K562 (cell line): ENCODE measurements around the gene ADGRE1. TPM values are rescaled to one million over a fixed set of nuclear protein-coding genes. Genes with fewer than 3 reads are reported as not detected.
A peak's percentile ranks its signal among the peaks of the same experiment; 100 is the strongest.

Source experiments
- ATAC-seq: fragments of 200-7000 bp; cut with Tn5 transposase; 3 replicates; pipeline ENCODE4 v1.9.1; 2020; ENCODE audit warnings: moderate library complexity
- BruUV-seq: library from RNA; stranded (reverse); fragments of 400-500 nt; replicated peaks from 2 replicates; lab custom pipeline; 2021; lab: Mats Ljungman, UMichigan
- CTCF ChIA-PET: fragments of 300-600 bp; formaldehyde crosslinking; extraction: SDS; loops from one replicate; lab custom pipeline; 2021; ENCODE audit warnings: low intra/inter-chr PET ratio; lab: Yijun Ruan, JAX
- POLR2A ChIA-PET: fragments of 300-600, 350-650 bp; sonication (Branson Sonifier 250); formaldehyde crosslinking; extraction: SDS; loops from one replicate; lab custom pipeline; 2021; ENCODE audit warnings: antibody characterized with exemption, inconsistent platforms; lab: Yijun Ruan, JAX
- DNase-seq, 4 experiments: peaks; one replicate each; pipeline versions ENCODE4 v3.0.0 to v3.0.0-alpha.2; 2011 to 2018; ENCODE audit warnings: low spot score in 3 of 4, mixed read lengths in 3 of 4; ENCODE audit errors: extremely low read depth in 1 of 4
- FAIRE-seq: peaks from 2 replicates; lab custom pipeline; 2011; peaks lifted over from hg19 to GRCh38; lab: Jason Lieb, UNC
- H2AFZ ChIP-seq: 2 replicates; pipeline ENCODE4 v1.6.0; 2011; ENCODE audit warnings: low read depth, low read length, control low read depth, inconsistent platforms
- H3K27ac ChIP-seq: fragments of 200-600 bp; 3 replicates; pipeline ENCODE4 v1.8.0; 2011; ENCODE audit warnings: low read depth, mild to moderate bottlenecking, control low read depth, inconsistent platforms, low read length, moderate library complexity, mixed read lengths; ENCODE audit errors: extremely low read depth
- H3K27me3 ChIP-seq, 2 experiments: fragments of 300-600 bp in 1 of 2; 2 replicates in 1 of 2; 3 replicates in 1 of 2; pipeline versions ENCODE4 v1.6.0 to v1.8.0; 2011; ENCODE audit warnings: inconsistent platforms in 2 of 2, low read length in 2 of 2, mild to moderate bottlenecking in 1 of 2, mixed read lengths in 1 of 2, moderate library complexity in 1 of 2; ENCODE audit not compliant: control insufficient read depth in 2 of 2, insufficient read depth in 2 of 2
- H3K36me3 ChIP-seq: fragments of 300-600 bp; 3 replicates; pipeline ENCODE4 v1.8.0; 2011; ENCODE audit warnings: mild to moderate bottlenecking, low read length, inconsistent platforms; ENCODE audit not compliant: control insufficient read depth, insufficient read depth
- H3K4me1 ChIP-seq, 2 experiments: fragments of 200-600 bp in 1 of 2; replicated peaks in 1 of 2; 2 replicates in 1 of 2; 3 replicates in 1 of 2; pipeline versions ENCODE4 v1.5.1 to v1.8.0; 2011; ENCODE audit warnings: inconsistent platforms in 2 of 2, low read length in 2 of 2, mild to moderate bottlenecking in 1 of 2, mixed read lengths in 1 of 2, moderate library complexity in 1 of 2; ENCODE audit not compliant: control insufficient read depth in 2 of 2, insufficient read depth in 2 of 2
- H3K4me2 ChIP-seq: 2 replicates; pipeline ENCODE4 v1.6.1; 2011; ENCODE audit warnings: low read length, control low read depth, inconsistent platforms, mixed read lengths; ENCODE audit not compliant: insufficient read depth
- H3K4me3 ChIP-seq: fragments of 200-600 bp; sonication (generic), shearing (Covaris generic); 2 replicates; pipeline ENCODE4 v1.5.1; 2016; ENCODE audit warnings: control low read depth, inconsistent platforms
- H3K79me2 ChIP-seq: fragments of 200-600 bp; 3 replicates; pipeline ENCODE4 v1.8.0; 2011; ENCODE audit warnings: low read length, inconsistent platforms; ENCODE audit not compliant: control insufficient read depth, insufficient read depth
- H3K9ac ChIP-seq, 2 experiments: 2 replicates each; pipeline versions ENCODE4 v1.6.0 to v1.6.1; 2011; ENCODE audit warnings: low read depth in 2 of 2, low read length in 2 of 2, control low read depth in 1 of 2, inconsistent platforms in 1 of 2, mild to moderate bottlenecking in 1 of 2, mixed read lengths in 1 of 2; ENCODE audit not compliant: insufficient read depth in 1 of 2
- H3K9me1 ChIP-seq: one replicate; pipeline ENCODE4 v1.6.0; 2011; ENCODE audit warnings: inconsistent platforms, mild to moderate bottlenecking, low read length, moderate library complexity; ENCODE audit not compliant: control insufficient read depth, insufficient read depth
- H3K9me3 ChIP-seq: replicated peaks from 2 replicates; pipeline ENCODE4 v1.5.1; 2011; ENCODE audit warnings: low read depth, low read length, inconsistent platforms; ENCODE audit not compliant: control insufficient read depth, insufficient read depth
- H4K20me1 ChIP-seq: replicated peaks from 2 replicates; pipeline ENCODE4 v1.6.1; 2011; ENCODE audit warnings: low read length, inconsistent platforms, mixed read lengths; ENCODE audit not compliant: control insufficient read depth, insufficient read depth
- ARID1B ChIP-seq: fragments of 450-650 bp; IDR thresholded peaks from 2 replicates; pipeline ENCODE4 v1.6.1; 2016; ENCODE audit warnings: antibody characterized with exemption, mild to moderate bottlenecking, inconsistent platforms
- CEBPG ChIP-seq, 3 experiments: fragments of 200-800 bp in 1 of 3; sonication (Bioruptor generic) in 1 of 3; sonication (generic) in 1 of 3; formaldehyde crosslinking in 1 of 3; IDR thresholded peaks in 2 of 3; conservative IDR thresholded peaks in 1 of 3; 2 replicates each; pipeline versions ENCODE4 v1.6.1 to v1.8.0; 2016 to 2022; ENCODE audit warnings: missing compliant biosample characterization in 2 of 3, missing genetic modification characterization in 2 of 3, mild to moderate bottlenecking in 1 of 3, missing genetic modification reagents in 1 of 3
- CREB1 ChIP-seq, 2 experiments: sonication (generic) in 1 of 2; formaldehyde crosslinking in 1 of 2; IDR thresholded peaks; 2 replicates each; pipeline versions ENCODE4 v1.6.1 to v1.8.0; 2012 to 2022; ENCODE audit warnings: inconsistent platforms in 1 of 2, mild to moderate bottlenecking in 1 of 2, missing genetic modification reagents in 1 of 2, moderate library complexity in 1 of 2
- HDAC2 ChIP-seq: fragments of 450-650 bp; IDR thresholded peaks from 2 replicates; pipeline ENCODE4 v1.6.1; 2016; ENCODE audit warnings: mild to moderate bottlenecking
- MTA3 ChIP-seq: fragments of 450-650 bp; formaldehyde crosslinking; IDR thresholded peaks from 2 replicates; pipeline ENCODE4 v1.6.1; 2017; ENCODE audit warnings: mild to moderate bottlenecking, borderline replicate concordance
- NFIC ChIP-seq: fragments of 450-650 bp; IDR thresholded peaks from 2 replicates; pipeline ENCODE4 v1.6.1; 2017; ENCODE audit warnings: mild to moderate bottlenecking, inconsistent platforms
- RUNX1 ChIP-seq: sonication (generic); IDR thresholded peaks from 2 replicates; pipeline ENCODE4 v1.6.1; 2016; ENCODE audit warnings: antibody characterized with exemption, low read depth
- SREBF1 ChIP-seq: fragments of 150-350 bp; IDR thresholded peaks from 2 replicates; pipeline ENCODE4 v1.6.1; 2014; ENCODE audit warnings: antibody characterized with exemption, low read depth, low read length, borderline replicate concordance
- ZNF764 ChIP-seq: fragments of 250-450 bp; sonication (Bioruptor Pico); IDR thresholded peaks from 2 replicates; pipeline ENCODE4 v1.4.0; 2020; ENCODE audit warnings: low read depth, mild to moderate bottlenecking, moderate library complexity
- WGBS: fragments of 100-300 bp; shearing (Covaris generic); methylation state at CpG from one replicate; pipeline ENCODE4 v1.1.6; 2016; ENCODE audit warnings: low coverage, mixed read lengths; ENCODE audit not compliant: insufficient coverage; ENCODE audit errors: missing lambda C conversion rate; 5-methylcytosine and 5-hydroxymethylcytosine counted together
- in situ Hi-C: fragments of 300-500 bp; cut with MboI; formaldehyde crosslinking; loops from 4 replicates; pipeline ENCODE4 v1.15.0; 2018; ENCODE audit warnings: inconsistent platforms, mixed read lengths
- intact Hi-C: fragments of 100-400 bp; cut with micrococcal nuclease; formaldehyde crosslinking; loops from 2 replicates; pipeline ENCODE4 v1.14.2; 2022
- polyA plus RNA-seq, 8 experiments: library from polyadenylated mRNA; depleted of rRNA in 4 of 8; stranded (reverse) in 5 of 8; unstranded in 3 of 8; fragments of >200 nt; fragmentation: Nextera tagmentation in 2 of 8; fragmentation: Illumina TruSeq in 1 of 8; extraction: Ambion mirVana in 2 of 8; extraction: Trizol in 1 of 8; gene quantifications; 2 replicates each; pipeline versions ENCODE4 v1.2.1 to v1.2.3, GENCODE V29; 2011 to 2014; ENCODE audit warnings: inconsistent platforms in 1 of 8, missing spikeins in 1 of 8
- total RNA-seq, 7 experiments: library from RNA; depleted of rRNA in 6 of 7; stranded (reverse); fragments of >200 nt in 6 of 7; fragmentation: Illumina TruSeq in 2 of 7; extraction: Trizol in 2 of 7; gene quantifications; 2 replicates each; pipeline versions ENCODE4 v1.2.1 to v1.2.3, GENCODE V29; 2011 to 2021; ENCODE audit warnings: low replicate concordance in 1 of 7

ADGRE1 gene
- total and polyA plus RNA-seq, 9 of the 15 experiments (the other 6 are each of a cell fraction or from before 2014, with no cell fraction given) = 0.09 to 0.49 (median 0.25) TPM; not detected in 1

DNA sequence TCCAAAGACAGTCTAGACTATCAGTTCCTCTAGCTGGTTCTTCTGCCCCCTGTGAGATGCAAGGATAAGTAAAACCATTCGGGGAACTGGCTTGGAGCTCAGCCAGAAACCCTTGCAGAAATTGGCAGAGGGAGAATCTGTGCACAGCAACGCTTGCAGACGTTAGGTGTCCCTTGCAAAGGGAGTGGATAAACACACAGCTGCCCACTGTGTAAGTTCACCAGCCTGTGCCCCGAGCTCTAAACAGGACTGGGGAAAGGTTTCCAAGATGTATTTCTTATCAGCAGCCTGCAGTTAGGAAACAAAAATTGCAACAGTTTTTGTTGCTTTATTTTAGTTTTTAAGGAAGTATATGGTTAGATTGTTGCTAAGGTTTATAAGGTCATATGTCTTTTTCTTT lies 19.0 kb upstream of the ADGRE1 start:
- CTCF ChIA-PET = no interaction called here
- intact Hi-C loops = loop anchor here (10.0 kb wide), 2 partner anchors 104 to 824 kb away; partner anchors contain the start of gene SH2D3A
- H3K9ac ChIP-seq = no peak overlapping the region
- ATAC-seq (no peak), FAIRE-seq (no peak), DNase-seq (no peak)
- H3K79me2 ChIP-seq = no peaks in the 10 kb centered on the region
- H3K36me3 ChIP-seq = no peaks in the 10 kb centered on the region
- POLR2A ChIA-PET = interaction anchor here (0.6 to 1.3 kb wide), 2 partner anchors 11 to 762 kb away, joined by 3 to 4 read pairs; no protein-coding TSS in a partner anchor
- in situ Hi-C loops = loop anchor here (5.0 to 10.0 kb wide), 3 partner anchors 226 to 741 kb away; no protein-coding TSS in a partner anchor
- no peaks in the 10 kb centered on the region for H3K9me3 ChIP-seq
- H2AFZ ChIP-seq = no peak overlapping the region
- TF ChIP-seq CEBPG (CRISPR knock-in tag; IDR thresholded peaks at IDR 0.05) = no peak
- TF ChIP-seq CEBPG (tag; conservative IDR thresholded peaks at IDR 0.05 in 1 of 2, IDR thresholded peaks at IDR 0.05 in 1 of 2) = peak in 1 of 2 experiments; percentile 19; a peak in 1 of 4 replicates
- TF ChIP-seq ARID1B = no peak
- TF ChIP-seq SREBF1 = no peak
- TF ChIP-seq NFIC = peak; percentile 33; the same call in 1 of the 2 replicates
- no peak for TF ChIP-seq CREB1 (IDR thresholded peaks at IDR 0.05)
- no peak for TF ChIP-seq CREB1 (CRISPR knock-in tag; IDR thresholded peaks at IDR 0.05)
- TF ChIP-seq HDAC2 = no peak
- TF ChIP-seq RUNX1 = no peak
- no peak for TF ChIP-seq ZNF764
- no peak for TF ChIP-seq MTA3
- H3K4me1 ChIP-seq = no peaks in the 10 kb centered on the region; a peak in 1 of 5 replicates
- no peak overlapping the region for H3K4me2 ChIP-seq
- BruUV-seq = no TSS peak
- H3K27me3 ChIP-seq = peaks cover 0 to 5% of the 10 kb centered on the region in 2 experiments; a peak in 2 of 5 replicates
- no peak overlapping the region for H3K4me3 ChIP-seq
- no peak overlapping the region for H3K27ac ChIP-seq
- no peaks in the 10 kb centered on the region for H4K20me1 ChIP-seq
- H3K9me1 ChIP-seq = no peaks in the 10 kb centered on the region
- 0% methylated on average over 4 of the region's 4 CpGs for WGBS
